Occipital lobe (tissue), 3 donors: ENCODE measurements around the gene CCDC170. TPM values are rescaled to one million over a fixed set of nuclear protein-coding genes. Genes with fewer than 3 reads are reported as not detected.

ENCODE experiments used
- DNase-seq: peaks from one replicate; lab custom pipeline; 2025; lab: John Stamatoyannopoulos, UW
- small RNA-seq: library from RNA; depleted of rRNA; stranded (forward); fragments of <200 nt; gene quantifications from one replicate; pipeline ENCODE3, GENCODE V24; 2014
- total RNA-seq: library from RNA; depleted of rRNA; stranded (reverse); fragments of >200 nt; gene quantifications from one replicate; pipeline ENCODE4 v1.2.3, GENCODE V29; 2014

CCDC170 gene
- total RNA-seq, 1 donor from 2014 or later = 0.47 TPM

GRCh38 chr6:151651639-151652038 is 157.8 kb downstream of the CCDC170 start:
- no peak for DNase-seq

- DNase-seq = no peak
Observed at GRCh38 chr6:151652325-151652724, 158.5 kb downstream of the CCDC170 start.

GRCh38 chr6:151655099-151655498 is 161.3 kb downstream of the CCDC170 start:
- DNase-seq = no peak

GRCh38 chr6:151656392-151656791 is 162.6 kb downstream of the CCDC170 start:
- no peak for DNase-seq

- DNase-seq = no peak
Observed at GRCh38 chr6:151658091-151658490, 164.3 kb downstream of the CCDC170 start.

- DNase-seq = no peak
Observed at GRCh38 chr6:151659212-151659611, 165.4 kb downstream of the CCDC170 start.

- no peak for DNase-seq
Observed at GRCh38 chr6:151661509-151661908, 167.7 kb downstream of the CCDC170 start.

GRCh38 chr6:151661928-151662327 is 168.1 kb downstream of the CCDC170 start:
- DNase-seq = no peak

GRCh38 chr6:151663559-151663958 is 169.7 kb downstream of the CCDC170 start:
- no peak for DNase-seq

- no peak for DNase-seq
Observed at GRCh38 chr6:151664390-151664789, 170.6 kb downstream of the CCDC170 start.

- DNase-seq = no peak
Observed at GRCh38 chr6:151665329-151665728, 171.5 kb downstream of the CCDC170 start.

- DNase-seq = no peak
Observed at GRCh38 chr6:151666526-151666925, 172.7 kb downstream of the CCDC170 start.

GRCh38 chr6:151669208-151669560 is 175.4 kb downstream of the CCDC170 start:
- no peak for DNase-seq

- no peak for DNase-seq
Observed at GRCh38 chr6:151670116-151670515, 176.3 kb downstream of the CCDC170 start.

Small RNA genes lying within 50 kb of the gene (small RNA-seq; reads per million reads assigned to genes)
- not detected for gene RNU6-813P

Other genes starting within 250 kb of the CCDC170 start
- gene ZBTB2, start 102.5 kb upstream of the CCDC170 start, total RNA-seq = 10.3 TPM
- 33.7 TPM for gene RMND1, start 41.9 kb upstream of the CCDC170 start, total RNA-seq